ENCODE measurements around the gene SCARB1.
"Not testable (repeated sequence)": the region's sequence is repeated elsewhere in the genome, so short reads cannot be mapped to it uniquely, and the experiment has no call there.

SCARB1 gene, protein sequence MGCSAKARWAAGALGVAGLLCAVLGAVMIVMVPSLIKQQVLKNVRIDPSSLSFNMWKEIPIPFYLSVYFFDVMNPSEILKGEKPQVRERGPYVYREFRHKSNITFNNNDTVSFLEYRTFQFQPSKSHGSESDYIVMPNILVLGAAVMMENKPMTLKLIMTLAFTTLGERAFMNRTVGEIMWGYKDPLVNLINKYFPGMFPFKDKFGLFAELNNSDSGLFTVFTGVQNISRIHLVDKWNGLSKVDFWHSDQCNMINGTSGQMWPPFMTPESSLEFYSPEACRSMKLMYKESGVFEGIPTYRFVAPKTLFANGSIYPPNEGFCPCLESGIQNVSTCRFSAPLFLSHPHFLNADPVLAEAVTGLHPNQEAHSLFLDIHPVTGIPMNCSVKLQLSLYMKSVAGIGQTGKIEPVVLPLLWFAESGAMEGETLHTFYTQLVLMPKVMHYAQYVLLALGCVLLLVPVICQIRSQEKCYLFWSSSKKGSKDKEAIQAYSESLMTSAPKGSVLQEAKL

DNA sequence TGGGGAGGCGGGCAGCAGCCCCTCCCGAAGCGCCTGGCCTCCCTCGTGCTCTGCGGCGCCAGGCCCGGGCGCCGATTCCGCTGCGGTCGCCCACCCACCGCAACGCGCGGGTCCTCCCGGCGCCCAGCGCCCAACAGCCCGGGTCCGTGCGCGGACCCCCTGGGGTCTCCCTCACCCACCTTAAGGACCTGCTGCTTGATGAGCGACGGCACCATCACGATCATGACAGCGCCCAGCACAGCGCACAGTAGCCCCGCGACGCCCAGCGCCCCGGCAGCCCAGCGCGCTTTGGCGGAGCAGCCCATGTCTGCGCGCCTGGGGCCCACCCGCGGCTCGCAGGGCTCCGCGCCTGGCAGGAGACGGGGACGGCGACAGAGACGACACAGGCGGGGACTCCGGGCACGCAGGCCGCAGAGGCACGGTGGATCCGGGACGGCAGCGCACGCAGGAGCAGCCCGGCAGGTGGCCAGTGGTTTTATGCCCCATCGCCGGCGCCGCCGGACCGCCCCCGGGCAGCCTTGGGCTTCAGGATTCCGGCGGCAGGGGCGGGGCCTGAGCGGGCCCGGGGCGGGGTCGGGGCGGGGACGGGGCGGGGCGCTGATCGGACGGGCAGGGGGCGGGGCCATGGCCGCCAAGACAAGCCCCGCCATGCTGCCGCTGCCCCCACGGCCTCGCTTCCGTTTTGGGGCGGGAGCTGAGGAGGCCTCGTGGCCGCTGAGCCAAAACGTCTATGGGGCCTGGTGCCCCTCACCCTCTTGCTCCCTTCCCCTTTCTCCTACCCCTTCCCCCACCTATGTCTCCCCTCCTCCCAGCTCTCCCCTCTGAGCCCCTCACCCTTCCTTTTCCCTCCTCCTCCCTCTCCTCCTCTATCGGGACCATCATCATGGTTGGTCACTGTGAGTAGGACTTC lies at the start of gene SCARB1:
TSS of gene SCARB1 (minus strand) at position 449 of the 910 bp plus-strand sequence. CDS start at position 305, 144 bp downstream.
- peak; percentile 89 to 91 for DNase-seq

DNA sequence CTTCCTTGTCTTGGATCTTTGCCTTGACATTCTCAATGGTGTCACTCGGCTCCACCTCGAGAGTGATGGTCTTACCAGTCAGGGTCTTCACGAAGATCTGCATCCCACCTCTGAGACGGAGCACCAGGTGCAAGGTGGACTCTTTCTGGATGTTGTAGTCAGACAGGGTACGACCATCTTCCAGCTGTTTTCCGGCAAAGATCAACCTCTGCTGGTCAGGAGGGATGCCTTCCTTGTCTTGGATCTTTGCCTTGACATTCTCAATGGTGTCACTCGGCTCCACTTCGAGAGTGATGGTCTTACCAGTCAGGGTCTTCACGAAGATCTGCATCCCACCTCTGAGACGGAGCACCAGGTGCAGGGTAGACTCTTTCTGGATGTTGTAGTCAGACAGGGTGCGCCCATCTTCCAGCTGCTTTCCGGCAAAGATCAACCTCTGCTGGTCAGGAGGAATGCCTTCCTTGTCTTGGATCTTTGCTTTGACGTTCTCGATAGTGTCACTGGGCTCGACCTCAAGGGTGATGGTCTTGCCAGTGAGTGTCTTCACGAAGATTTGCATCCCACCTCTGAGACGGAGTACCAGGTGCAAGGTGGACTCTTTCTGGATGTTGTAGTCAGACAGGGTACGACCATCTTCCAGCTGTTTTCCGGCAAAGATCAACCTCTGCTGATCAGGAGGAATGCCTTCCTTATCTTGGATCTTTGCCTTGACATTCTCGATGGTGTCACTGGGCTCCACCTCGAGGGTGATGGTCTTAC lies 49.0 kb upstream of the SCARB1 start:
- DNase-seq: not testable (repeated sequence)

DNA sequence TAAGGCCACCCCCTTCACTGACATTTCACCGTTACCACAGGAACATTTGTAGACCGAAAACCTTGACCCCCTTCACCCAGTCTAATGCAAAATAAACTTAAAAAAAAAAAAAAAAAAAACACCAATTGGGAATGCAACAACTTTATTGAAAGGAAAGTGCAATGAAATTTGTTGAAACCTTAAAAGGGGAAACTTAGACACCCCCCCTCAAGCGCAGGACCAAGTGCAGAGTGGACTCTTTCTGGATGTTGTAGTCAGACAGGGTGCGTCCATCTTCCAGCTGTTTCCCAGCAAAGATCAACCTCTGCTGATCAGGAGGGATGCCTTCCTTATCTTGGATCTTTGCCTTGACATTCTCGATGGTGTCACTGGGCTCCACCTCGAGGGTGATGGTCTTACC lies 47.9 kb upstream of the SCARB1 start:
- not testable (repeated sequence) for DNase-seq

DNA sequence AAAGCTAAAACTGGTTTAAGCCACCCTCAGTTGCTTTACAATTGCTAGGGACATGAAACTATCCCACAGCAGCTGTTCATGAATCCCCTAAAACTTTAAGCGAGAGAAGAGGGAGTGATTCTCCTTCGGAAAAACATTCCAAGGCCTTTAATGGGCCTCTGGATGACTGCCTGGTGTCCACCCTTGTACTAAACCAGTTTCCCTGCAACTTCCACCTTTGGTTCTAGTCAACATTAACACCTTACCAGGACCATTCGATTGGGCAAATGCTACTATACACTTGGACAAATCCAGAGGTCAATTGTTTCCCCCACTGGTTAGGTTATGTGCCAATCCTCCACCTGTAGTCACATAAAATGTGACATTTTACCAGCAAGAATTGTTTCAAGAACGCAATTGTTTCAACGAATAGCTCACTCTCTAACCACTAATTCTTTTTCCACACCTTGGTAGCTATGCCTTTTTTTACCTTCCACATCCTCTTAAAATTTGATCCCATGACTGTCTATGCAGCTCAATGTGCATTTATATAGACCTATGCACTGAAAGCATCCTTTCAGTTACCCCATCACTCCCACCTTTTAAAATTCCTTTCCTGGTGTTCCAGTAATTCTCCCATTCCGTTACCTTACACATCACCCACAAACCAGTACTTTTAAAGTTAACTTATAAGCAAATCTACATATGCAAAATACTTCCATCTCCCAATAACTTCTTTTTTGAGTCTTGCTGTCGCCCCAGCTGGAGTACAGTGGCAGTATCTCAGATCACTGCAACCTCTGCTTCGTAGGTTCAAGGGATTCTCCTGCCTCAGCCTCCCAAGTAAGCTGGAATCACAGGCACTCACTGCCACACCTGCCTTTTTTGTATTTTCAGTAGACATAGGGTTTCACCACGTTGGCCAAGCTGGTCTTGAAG lies 47.2 kb upstream of the SCARB1 start:
- DNase-seq: peak in 1 of 2 experiments; percentile 30

DNA sequence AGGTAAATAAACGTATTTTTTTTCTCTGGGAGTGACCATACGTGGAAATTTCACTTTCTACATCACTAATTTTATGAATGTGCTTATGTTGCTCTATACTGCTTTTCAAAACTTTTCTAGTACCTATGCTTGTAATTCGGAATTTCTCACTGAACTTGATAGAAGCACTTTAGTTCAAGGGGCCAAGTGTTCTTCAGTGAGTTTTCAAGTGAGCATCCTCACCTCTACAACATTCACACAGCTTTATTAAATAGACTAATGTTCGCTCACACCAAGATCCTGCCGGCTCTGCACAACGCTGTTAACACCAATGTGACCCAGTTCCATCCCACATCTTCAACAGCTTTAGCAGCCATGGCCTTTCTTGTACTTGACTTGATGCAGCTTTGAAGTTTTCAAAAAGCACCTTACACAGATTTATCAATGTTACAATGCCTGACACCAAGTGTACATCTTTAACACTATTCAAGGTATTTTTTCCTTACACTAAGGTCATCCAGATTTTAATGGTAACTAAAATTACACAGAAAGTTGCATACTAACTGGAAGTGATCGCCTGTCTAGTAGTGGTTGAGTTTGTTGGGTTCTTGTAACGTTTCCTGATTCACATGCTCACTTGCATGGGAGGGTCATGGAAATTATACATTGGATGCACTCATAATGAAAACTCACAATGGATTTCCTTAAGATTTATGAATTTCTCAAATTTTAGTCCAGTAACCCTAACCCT lies 46.3 kb upstream of the SCARB1 start:
- DNase-seq: no peak

DNA sequence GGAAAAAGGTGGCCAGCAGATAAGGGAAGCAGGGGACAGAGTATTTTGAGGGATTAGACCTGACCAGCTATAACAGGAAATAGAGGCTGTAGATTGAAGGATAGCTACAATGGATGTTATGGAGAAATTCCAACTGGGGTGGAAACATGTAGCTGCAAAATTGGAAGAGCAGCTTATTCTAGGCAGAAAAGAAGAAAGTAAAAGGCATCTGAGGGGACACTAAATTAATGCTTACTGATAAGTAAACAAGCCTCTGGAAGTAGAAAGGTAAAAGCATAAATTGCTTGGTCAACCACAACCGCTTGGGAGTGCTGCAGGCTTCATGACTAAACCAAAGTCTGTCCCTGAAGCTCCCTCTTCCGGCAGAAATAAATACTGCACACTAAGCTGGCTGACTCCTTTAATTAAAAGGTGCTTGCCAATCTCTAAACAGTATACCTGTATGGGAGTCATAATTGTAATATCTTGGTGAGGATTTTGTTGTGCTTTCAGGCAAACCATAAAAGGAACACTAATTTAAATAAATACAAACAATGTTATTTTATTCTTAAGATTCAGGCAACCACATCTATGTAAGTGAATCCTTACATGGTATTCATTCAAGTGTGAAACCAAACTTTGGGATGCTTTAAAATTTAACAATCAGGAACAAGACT lies 43.1 kb upstream of the SCARB1 start:
- DNase-seq: peak; percentile 86 to 88

DNA sequence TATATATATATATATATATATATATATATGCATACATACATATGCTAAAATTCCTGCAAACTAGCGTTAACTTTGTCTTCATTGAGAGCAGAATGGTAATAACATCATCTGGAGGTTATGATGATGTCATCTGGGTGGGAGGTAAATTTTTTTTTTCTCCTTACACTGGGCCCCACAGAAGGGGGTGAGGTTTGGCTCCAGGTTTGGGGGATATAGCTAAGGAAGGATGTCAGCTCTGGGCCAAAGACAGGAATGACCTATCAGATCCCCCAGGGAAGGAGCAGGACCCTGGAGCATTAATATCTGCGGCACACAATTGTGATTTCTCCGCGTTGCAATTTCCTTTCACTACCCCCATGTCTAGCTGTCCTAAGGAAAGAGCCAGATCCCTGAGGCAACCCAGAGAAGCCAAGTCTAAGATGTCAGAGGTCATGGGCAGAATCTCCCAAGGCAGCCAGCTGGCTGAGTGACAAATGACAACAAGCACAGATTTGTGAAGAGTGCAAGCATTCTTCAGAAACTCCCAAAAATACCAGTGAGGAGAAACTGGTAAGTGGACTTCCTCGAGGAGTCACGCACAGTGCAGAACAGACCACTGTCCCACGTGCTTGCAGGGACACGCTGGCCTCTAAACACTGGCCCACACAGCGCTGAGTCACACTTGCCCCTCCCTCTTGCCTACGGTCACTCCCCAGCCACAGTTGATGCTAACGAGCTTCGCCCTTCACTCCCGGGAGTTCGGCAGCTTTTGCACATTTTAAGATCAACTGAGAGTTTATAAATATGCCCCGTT lies 40.8 kb upstream of the SCARB1 start:
- DNase-seq: no peak

DNA sequence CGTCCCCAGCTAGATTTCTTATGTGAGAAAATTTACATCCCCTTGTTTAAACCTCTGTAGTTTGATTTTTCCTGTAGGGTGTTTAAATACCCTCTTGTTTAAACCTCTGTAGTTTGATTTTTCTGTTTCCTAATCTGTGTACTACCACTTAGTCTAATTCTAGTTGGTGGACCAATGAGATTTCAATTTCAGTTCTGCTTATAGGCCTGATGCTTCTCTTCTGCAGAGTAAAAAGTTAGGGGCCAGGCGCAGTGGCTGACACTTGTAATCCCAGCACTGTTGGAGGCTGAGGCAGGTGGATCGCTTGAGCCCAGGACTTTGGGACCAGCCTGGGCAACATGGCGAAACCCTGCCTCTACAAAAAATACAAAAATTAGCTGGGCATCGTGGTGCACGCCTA lies 39.3 kb upstream of the SCARB1 start:
- DNase-seq: no peak

DNA sequence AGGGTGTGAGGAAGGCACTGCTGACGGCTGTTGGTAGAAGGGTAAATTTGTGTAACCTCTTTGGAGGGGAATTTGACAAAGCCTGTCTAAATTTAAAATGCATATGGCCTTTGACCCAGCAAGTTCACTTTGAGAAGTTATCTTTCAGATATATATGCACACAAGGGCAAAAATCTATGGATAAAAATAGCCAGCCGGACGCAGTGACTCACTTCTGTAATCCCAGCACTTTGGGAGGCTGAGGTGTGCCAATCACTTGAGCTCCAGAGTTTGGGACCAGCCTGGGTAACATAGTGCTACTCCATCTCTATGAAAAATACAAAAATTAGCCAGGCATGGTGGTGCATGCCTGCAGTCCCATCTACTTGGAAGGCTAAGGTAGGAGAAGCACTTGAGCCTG lies 37.3 kb upstream of the SCARB1 start:
- DNase-seq: no peak

DNA sequence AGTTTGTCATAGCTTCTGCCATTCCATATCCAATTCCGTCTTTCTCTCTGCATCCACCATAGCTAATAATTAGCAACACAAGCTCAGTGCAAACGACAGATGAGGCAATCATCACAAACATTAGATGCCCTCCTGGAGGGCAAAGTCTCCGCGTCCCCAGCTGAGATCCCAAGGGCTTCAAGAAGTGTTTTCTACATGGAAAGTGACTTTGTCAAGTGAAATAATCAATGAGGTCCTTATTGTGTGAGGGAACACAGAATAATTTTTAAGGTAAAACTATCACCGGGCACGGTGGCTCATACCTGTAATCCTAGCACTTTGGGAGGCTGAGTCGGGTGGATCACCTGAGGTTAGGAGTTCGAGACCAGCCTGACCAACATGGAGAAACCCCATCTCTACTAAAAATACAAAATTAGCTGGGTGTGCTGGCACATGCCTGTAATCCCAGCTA lies 36.7 kb upstream of the SCARB1 start:
- not testable (repeated sequence) for DNase-seq

DNA sequence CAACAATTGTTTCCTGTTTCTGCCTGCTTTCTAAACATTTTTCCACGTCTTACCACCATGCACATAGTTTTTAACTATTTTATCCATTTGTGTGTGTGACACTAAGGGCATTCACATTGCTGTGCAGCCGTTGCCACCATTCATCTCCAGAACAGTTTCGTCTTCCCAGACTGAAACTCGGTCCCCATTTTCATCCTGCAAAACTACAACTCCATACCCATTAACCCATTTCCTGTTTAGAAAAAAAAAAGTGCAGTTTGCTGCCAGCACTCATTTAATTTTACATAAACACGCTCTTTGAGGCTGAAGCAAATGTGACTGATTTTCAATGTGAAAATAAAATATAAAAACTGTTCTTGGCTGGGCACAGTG lies 35.2 kb upstream of the SCARB1 start:
- DNase-seq: no peak

DNA sequence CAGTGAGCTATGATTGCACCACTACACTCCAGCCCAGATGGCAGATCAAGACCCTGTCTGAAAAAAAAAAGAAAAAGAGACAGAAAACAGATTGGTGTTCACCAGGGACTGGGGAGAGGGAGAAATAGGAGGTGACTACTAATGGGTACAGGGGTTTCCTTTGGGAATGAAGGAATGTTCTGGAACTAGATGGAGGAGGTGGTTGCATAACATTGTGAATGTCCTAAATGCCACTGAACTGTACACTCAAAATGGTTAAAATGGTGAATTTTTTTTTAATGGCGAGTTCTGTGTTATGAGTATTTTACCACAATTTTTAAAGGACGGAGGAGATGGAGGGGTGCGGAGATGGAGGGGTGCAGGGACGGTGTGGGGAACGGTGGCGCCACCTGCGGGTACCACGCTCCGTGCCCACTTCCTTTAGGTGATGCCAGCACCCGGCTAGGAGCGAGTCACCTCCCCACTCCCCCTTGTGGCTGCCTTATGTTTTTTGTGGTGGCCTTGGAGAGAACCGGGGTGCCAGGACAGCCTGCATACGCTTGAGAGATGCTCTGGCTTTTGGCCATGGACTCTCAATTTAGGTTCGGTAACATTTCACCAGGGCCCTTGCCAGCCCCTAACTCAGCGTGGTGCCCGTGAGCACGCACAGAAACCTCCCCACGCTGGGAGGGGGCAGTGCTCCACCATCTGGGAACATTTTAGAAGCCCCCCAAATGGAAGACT lies 34.7 kb upstream of the SCARB1 start:
- DNase-seq: peak; percentile 72 to 77

DNA sequence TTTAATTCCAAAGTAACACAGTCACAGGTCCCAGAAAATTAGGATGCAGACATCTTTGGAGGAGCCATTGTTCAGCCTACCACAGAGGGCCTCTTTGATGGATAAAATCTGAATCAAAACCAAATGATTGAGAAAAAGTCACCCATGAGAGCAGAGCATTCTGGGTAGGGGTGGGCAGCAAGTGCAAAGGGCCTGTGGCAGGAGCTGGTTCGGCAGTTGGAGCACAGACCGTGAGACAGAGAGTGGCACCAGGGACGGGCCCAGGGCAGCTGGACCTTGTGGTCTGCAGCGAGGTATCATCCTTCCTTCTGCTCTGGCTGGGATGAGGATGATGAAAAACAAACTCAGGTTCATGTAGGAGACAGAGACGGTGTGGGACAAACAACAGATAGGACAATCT lies 32.8 kb upstream of the SCARB1 start:
- DNase-seq: no peak

DNA sequence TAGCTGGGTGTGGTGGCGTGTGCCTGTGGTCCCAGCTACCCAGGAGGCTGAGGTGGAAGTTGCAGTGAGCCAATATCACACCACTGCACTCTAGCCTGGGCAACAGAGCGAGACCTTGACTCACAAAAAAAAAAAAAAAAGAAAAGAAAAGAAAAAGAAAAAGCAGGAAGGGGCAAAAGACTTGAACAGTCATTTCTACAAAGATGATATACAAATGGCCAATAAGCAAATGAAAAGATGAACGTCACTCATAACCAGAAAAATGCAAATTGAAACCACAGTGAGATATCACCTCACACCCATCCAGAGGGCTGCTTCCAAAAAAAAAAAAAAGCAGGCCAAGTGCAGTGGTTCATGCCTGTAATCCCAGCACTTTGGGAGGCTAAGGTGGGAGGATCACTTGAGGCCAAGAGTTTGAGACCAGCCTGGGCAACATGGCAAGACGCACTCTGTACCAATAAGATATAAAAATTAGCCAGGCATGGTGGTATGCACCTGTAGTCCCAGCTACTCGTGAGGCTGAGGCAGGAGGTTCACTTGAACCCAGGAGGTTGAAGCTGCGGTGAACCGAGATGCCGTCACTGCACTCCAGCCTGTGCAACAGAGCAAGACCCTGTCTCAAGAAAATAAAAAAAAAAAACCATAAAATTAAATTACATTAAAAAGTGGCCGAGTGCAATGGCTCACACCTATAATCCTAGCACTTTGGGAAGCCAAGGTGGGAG lies 30.3 kb upstream of the SCARB1 start:
- no peak for DNase-seq

DNA sequence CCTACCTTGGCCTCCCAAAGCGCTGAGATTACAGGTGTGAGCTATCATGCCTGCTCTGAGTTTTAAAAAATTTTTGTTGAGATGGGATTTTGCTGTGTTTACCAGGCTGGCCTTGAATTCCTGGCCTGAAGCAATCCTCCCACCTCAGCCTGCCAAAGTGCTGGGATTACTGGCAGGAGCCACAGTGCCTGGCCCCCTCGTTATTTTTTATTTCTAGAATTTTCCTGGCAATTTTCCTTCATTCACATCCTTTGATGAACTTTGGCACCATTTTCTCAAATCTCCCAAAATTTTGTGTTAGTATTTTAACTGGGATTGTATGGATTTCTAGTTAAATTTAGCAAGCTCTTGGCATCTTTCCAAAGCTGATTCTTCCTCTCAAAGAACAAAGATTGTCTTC lies 24.6 kb upstream of the SCARB1 start:
- no peak for DNase-seq

DNA sequence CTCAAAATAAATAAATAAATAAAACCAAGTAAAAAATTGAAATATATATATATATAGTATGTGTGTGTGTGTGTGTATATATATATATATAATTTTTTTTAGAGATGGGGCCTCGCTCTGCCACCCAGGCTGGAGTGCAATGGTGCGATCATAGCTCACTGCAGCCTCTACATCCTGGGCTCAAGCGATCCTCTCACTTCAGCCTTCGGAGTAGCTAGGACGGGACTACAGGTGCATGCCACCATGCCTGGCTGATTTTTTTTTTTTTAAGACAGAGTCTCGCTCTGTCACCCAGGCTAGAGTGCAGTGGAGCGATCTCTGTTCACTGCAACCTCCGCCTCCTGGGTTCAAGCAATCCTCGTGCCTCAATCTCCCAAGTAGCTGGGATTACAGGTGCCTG lies 24.1 kb upstream of the SCARB1 start:
- not testable (repeated sequence) for DNase-seq

DNA sequence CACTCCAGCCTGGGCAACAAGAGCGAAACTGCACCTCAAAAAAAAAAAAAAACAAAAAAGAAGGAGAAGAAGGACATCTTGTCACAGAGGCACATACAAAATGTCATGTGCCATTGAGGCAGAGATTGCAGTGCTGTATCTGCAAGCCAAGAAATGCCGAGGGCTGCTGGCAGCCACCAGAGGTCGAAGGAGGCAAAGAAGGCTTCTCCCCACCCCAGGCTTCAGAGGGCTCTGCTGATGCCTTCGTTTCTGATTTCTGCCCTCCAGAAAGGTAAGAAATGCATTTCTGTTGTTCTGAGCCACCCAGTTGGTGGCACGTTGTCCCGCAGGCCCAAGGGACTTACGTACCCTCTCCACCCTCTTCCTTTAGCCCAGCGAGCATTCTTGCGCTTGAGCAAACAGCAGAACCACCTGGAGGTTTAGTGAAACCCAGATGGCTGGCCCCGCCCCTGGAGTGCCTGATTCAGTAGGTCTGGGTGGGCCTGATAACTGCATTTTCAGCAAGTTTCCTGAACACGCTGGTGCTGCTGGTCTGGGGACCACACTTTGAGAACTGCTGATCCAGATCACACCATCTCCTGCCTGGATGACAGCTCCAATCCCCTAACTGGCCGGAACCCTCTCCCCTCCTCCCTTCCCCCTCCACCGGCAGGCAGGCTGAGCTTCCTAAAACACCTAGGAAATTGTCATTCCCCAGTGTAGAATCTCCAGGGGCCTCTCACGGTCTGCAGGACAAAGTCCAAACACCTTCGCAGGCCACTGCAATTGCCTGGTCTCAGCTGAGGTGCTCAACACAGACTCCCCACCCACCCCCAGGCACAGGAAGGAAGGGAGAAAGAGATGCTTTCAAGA lies 21.1 kb upstream of the SCARB1 start:
- no peak for DNase-seq
